A673 (cell line): Measurements from ENCODE around the gene AJAP1. TPM values are rescaled to one million over a fixed set of nuclear protein-coding genes. Genes with fewer than 3 reads are reported as not detected.

Experiments used
- BruUV-seq: library from RNA; stranded (reverse); fragments of 400-500 nt; replicated peaks from 2 replicates; lab custom pipeline; 2021; lab: Mats Ljungman, UMichigan
- CTCF ChIA-PET: fragments of 300-600 bp; sonication (Branson Sonifier 250); formaldehyde crosslinking; loops from one replicate; lab custom pipeline; 2022; ENCODE audit warnings: antibody characterized with exemption; lab: Charles Lee
- POLR2A ChIA-PET: fragments of 300-600 bp; sonication (Branson Sonifier 250); formaldehyde crosslinking; loops from one replicate; lab custom pipeline; 2022; ENCODE audit warnings: antibody characterized with exemption; ENCODE audit not compliant: low non-redundant PET; lab: Charles Lee
- DNase-seq: peaks from one replicate; pipeline ENCODE4 v3.0.0-alpha.2; 2015; ENCODE audit warnings: low spot score
- H3K27ac ChIP-seq: fragments of 200-600 bp; sonication (generic); 2 replicates; pipeline ENCODE4 v1.5.1; 2016; ENCODE audit warnings: mixed run types, low read depth, mild to moderate bottlenecking, mixed read lengths, antibody characterized with exemption, low read length; ENCODE audit not compliant: poor library complexity, severe bottlenecking
- H3K27me3 ChIP-seq: fragments of 200-600 bp; sonication (generic); replicated peaks from 2 replicates; pipeline ENCODE4 v1.6.1; 2017; ENCODE audit warnings: mixed run types, low read depth, mild to moderate bottlenecking, mixed read lengths, antibody characterized with exemption, low read length; ENCODE audit not compliant: insufficient read depth, poor library complexity
- H3K36me3 ChIP-seq: fragments of 200-600 bp; sonication (generic); 2 replicates; pipeline ENCODE4 v1.6.1; 2016; ENCODE audit warnings: mixed run types, mild to moderate bottlenecking, mixed read lengths, antibody characterized with exemption, low read length; ENCODE audit not compliant: insufficient read depth, poor library complexity, severe bottlenecking
- H3K4me1 ChIP-seq: fragments of 200-600 bp; sonication (generic); 2 replicates; pipeline ENCODE4 v1.6.1; 2017; ENCODE audit warnings: mixed run types, mild to moderate bottlenecking, mixed read lengths, antibody characterized with exemption, low read length; ENCODE audit not compliant: insufficient read depth, poor library complexity, severe bottlenecking
- H3K4me3 ChIP-seq: fragments of 200-600 bp; sonication (generic); 2 replicates; pipeline ENCODE4 v1.5.1; 2016; ENCODE audit warnings: low read depth, mixed run types, mild to moderate bottlenecking, mixed read lengths, low read length; ENCODE audit not compliant: poor library complexity, severe bottlenecking
- H3K9me3 ChIP-seq: fragments of 200-600 bp; sonication (generic); 2 replicates; pipeline ENCODE4 v1.6.1; 2016; ENCODE audit warnings: mixed run types, low read depth, mild to moderate bottlenecking, mixed read lengths, antibody characterized with exemption, low read length; ENCODE audit not compliant: poor library complexity, severe bottlenecking
- CTCF ChIP-seq: fragments of 300-800, 200-600 bp; sonication (generic); conservative IDR thresholded peaks from 2 replicates; pipeline ENCODE4 v1.5.1; 2017; ENCODE audit warnings: low read depth, mild to moderate bottlenecking, antibody characterized with exemption, low read length, moderate library complexity, mixed read lengths
- EZH2 ChIP-seq: fragments of 200-600 bp; sonication (generic); IDR thresholded peaks from 2 replicates; pipeline ENCODE4 v1.6.1; 2017; ENCODE audit warnings: borderline replicate concordance, low read depth, mild to moderate bottlenecking, mixed read lengths, antibody characterized with exemption, low read length; ENCODE audit not compliant: poor library complexity, severe bottlenecking
- intact Hi-C: fragments of 100-400 bp; cut with micrococcal nuclease; formaldehyde crosslinking; loops from one replicate; pipeline ENCODE4 v1.10.0; 2022; ENCODE audit not compliant: unreplicated experiment
- total RNA-seq: library from RNA; stranded (reverse); gene quantifications from 2 replicates; pipeline ENCODE4 v1.2.3, GENCODE V29; 2021

Gene AJAP1
- total RNA-seq, 1 experiment from 2014 or later, result not detected

GRCh38 chr1:4736254-4736653, 81.8 kb downstream of the AJAP1 start:
- no peaks in the 10 kb centered on the region for H3K4me1 ChIP-seq
- BruUV-seq, result no TSS peak
- no peak overlapping the region for H3K4me3 ChIP-seq
- DNase-seq, result peak; percentile 37
- peaks cover 4% of the 10 kb centered on the region for H3K9me3 ChIP-seq
- H3K36me3 ChIP-seq, result no peaks in the 10 kb centered on the region
- intact Hi-C loops, result no loop called here
- ChIA-PET CTCF (no interaction called here), POLR2A (no interaction called here)
- no peaks in the 10 kb centered on the region for H3K27me3 ChIP-seq
- H3K27ac ChIP-seq, result no peak overlapping the region
- TF ChIP-seq CTCF, result no peak
- TF ChIP-seq EZH2, result no peak

- TF ChIP-seq EZH2, result no peak
- no peak for TF ChIP-seq CTCF
- POLR2A ChIA-PET, result no interaction called here
Measured at GRCh38 chr1:4741876-4742423, 87.5 kb downstream of the AJAP1 start.

GRCh38 chr1:4743978-4744750, 89.8 kb downstream of the AJAP1 start:
- H3K36me3 ChIP-seq, result no peaks in the 10 kb centered on the region
- H3K9me3 ChIP-seq, result no peaks in the 10 kb centered on the region
- no peaks in the 10 kb centered on the region for H3K27me3 ChIP-seq
- no peak overlapping the region for H3K4me3 ChIP-seq
- intact Hi-C loops, result no loop called here
- POLR2A ChIA-PET, result no interaction called here
- TF ChIP-seq EZH2 (no peak), CTCF (no peak)
- H3K27ac ChIP-seq, result no peak overlapping the region
- no peaks in the 10 kb centered on the region for H3K4me1 ChIP-seq
- CTCF ChIA-PET, result no interaction called here
- no peak for DNase-seq
- no TSS peak for BruUV-seq

More at GRCh38 chr1:4741876-4742423, 87.5 kb downstream of the AJAP1 start:
- no TSS peak for BruUV-seq
- no peak overlapping the region for H3K4me3 ChIP-seq
- H3K27me3 ChIP-seq, result no peaks in the 10 kb centered on the region
- no peaks in the 10 kb centered on the region for H3K4me1 ChIP-seq
- CTCF ChIA-PET, result no interaction called here
- no peaks in the 10 kb centered on the region for H3K36me3 ChIP-seq
- no peak overlapping the region for H3K27ac ChIP-seq
- intact Hi-C loops, result no loop called here
- H3K9me3 ChIP-seq, result peaks cover 4% of the 10 kb centered on the region
- DNase-seq, result no peak
